Ovary (tissue), 9 donors: ENCODE results near the gene PDXP. TPM values are rescaled to one million over a fixed set of nuclear protein-coding genes. Genes with fewer than 3 reads are reported as not detected.

Experiments used
- DNase-seq, 5 donors: peaks; one replicate each; pipeline ENCODE4 v3.0.0-alpha.2; 2019 to 2020
- H3K27ac ChIP-seq, 2 donors: fragments of 200-600 bp; one replicate each; pipeline versions ENCODE4 v1.5.1 to v1.8.0; 2019 to 2022
- H3K27me3 ChIP-seq: fragments of 200-600 bp; one replicate; pipeline ENCODE4 v1.8.0; 2022
- H3K36me3 ChIP-seq: fragments of 200-600 bp; sonication (generic); one replicate; pipeline ENCODE4 v1.5.1; 2019
- H3K4me1 ChIP-seq: one replicate; pipeline ENCODE4 v1.8.1; 2013; ENCODE audit warnings: mild to moderate bottlenecking, moderate library complexity; ENCODE audit not compliant: insufficient read depth
- H3K4me3 ChIP-seq: fragments of 200-600 bp; sonication (generic); one replicate; pipeline ENCODE4 v1.5.1; 2017
- H3K9me3 ChIP-seq, 2 donors: fragments of 200-600 bp in 1 of 2; sonication (generic) in 1 of 2; one replicate each; pipeline versions ENCODE4 v1.5.1 to v1.8.1; 2013 to 2019; ENCODE audit warnings: mild to moderate bottlenecking in 1 of 2, moderate library complexity in 1 of 2
- CTCF ChIP-seq, 3 donors: fragments of 450-650 bp in 2 of 3; fragments of 200-600 bp in 1 of 3; IDR thresholded peaks; one replicate each; pipeline versions ENCODE4 v1.5.1 to v1.8.0; 2016 to 2022; ENCODE audit warnings: antibody characterized with exemption in 3 of 3, mild to moderate bottlenecking in 1 of 3
- EP300 ChIP-seq: sonication (generic); formaldehyde crosslinking; IDR thresholded peaks from one replicate; pipeline ENCODE4 v1.6.1; 2017; ENCODE audit warnings: antibody characterized with exemption
- POLR2A ChIP-seq: fragments of 450-650 bp; IDR thresholded peaks from one replicate; pipeline ENCODE4 v1.6.1; 2017; ENCODE audit warnings: antibody characterized with exemption, mild to moderate bottlenecking, moderate library complexity
- WGBS, 3 donors: extraction: QIAGEN DNeasy Blood & Tissue Kit in 1 of 3; methylation state at CpG; one replicate each; pipeline versions ENCODE4 v1.1.5 to v1.1.7; 2013 to 2017; 5-methylcytosine and 5-hydroxymethylcytosine counted together
- intact Hi-C, 4 donors: fragments of 100-400 bp; cut with DNase I; formaldehyde crosslinking; loops; one replicate each; pipeline versions ENCODE4 v1.11.0 to v1.15.1; 2022 to 2023
- polyA plus RNA-seq, 2 donors: library from polyadenylated mRNA; stranded (reverse); fragments of 200-250 nt in 1 of 2; fragments of 350-450 nt in 1 of 2; fragmentation: Illumina TruSeq in 1 of 2; extraction: RNeasy Lipid Tissue Mini Kit (QIAGEN cat#74804) in 1 of 2; gene quantifications; one replicate each; pipeline ENCODE4 v1.2.3, GENCODE V29; 2013 to 2014
- total RNA-seq, 7 donors: library from RNA; depleted of rRNA in 2 of 7; stranded (reverse); fragments of >200 nt in 2 of 7; fragmentation: NEBNext Ultra II Directional in 3 of 7; extraction: Animal tissue kit (Norgen Biotek cat#: 25700) in 3 of 7; gene quantifications; one replicate each; pipeline versions ENCODE4 v1.1.0 to v1.2.4, GENCODE V29; 2016 to 2023
- donor health status: DM: no; HTN: no; CAD: no; lungs with moderate emphysema.
- donor health status: DM: no; HTN: no; CAD: no.
- donor health status: Bipolar disorder and iron deficiency.
- donor health status: DM: yes; HTN: yes; CAD: no.
- donor health status: DM: no; HTN: no; CAD: no.
- donor health status: DM: yes; HTN: yes; CAD: no.

Gene PDXP
- total and polyA plus RNA-seq, 9 donors, result 8.1 to 15.9 (median 12.7) TPM

GRCh38 chr22:37619991-37620390 is 38.5 kb upstream of the PDXP start:
- DNase-seq, result peak in 2 of 5 donors; percentile 17 to 26
- TF ChIP-seq EP300 (no peak), CTCF (IDR thresholded peaks at IDR 0.05) (no peak)
- WGBS, 3 donors, result 75 to 79% (median 75%) methylated on average over 7 of the region's 7 CpGs
- H3K27me3 ChIP-seq, result no peaks in the 10 kb centered on the region
- H3K27ac ChIP-seq, result no peak overlapping the region
- intact Hi-C loops, result loop anchor here in 3 of 4 donors (5.0 to 10.0 kb wide), 3 partner anchors 52 to 172 kb away; partner anchors contain the start of gene LGALS1 (in 1 of the 3)
- H3K36me3 ChIP-seq, result no peaks in the 10 kb centered on the region
- no peaks in the 10 kb centered on the region for H3K4me1 ChIP-seq
- no peaks in the 10 kb centered on the region for H3K9me3 ChIP-seq
- no peak overlapping the region for H3K4me3 ChIP-seq

- peak in 1 of 5 donors; percentile 17 for DNase-seq
- WGBS, 3 donors, result 88 to 91% (median 88%) methylated on average over 12 of the region's 12 CpGs
- Histone ChIP-seq H3K4me3 (no peak overlapping the region), H3K27me3 (no peaks in the 10 kb centered on the region), H3K9me3 (no peaks in the 10 kb centered on the region), H3K27ac (no peak overlapping the region), H3K4me1 (peaks cover 4% of the 10 kb centered on the region), H3K36me3 (no peaks in the 10 kb centered on the region)
- intact Hi-C loops, result loop anchor here in 3 of 4 donors (5.0 to 10.0 kb wide), 3 partner anchors 51 to 171 kb away; partner anchors contain the start of gene LGALS1 (in 1 of the 3)
- TF ChIP-seq POLR2A, result no peak
- TF ChIP-seq CTCF (IDR thresholded peaks at IDR 0.05), result no peak
- TF ChIP-seq EP300, result no peak
Observed at GRCh38 chr22:37621352-37621860, 37.1 kb upstream of the PDXP start.

GRCh38 chr22:37623075-37624016 is 35.2 kb upstream of the PDXP start:
- Histone ChIP-seq H3K27me3 (no peaks in the 10 kb centered on the region), H3K9me3 (no peaks in the 10 kb centered on the region), H3K4me1 (peaks cover 4% of the 10 kb centered on the region), H3K4me3 (no peak overlapping the region), H3K27ac (peak overlapping the region in 1 of 2 donors; percentile 18), H3K36me3 (no peaks in the 10 kb centered on the region)
- intact Hi-C loops, result loop anchor here in 3 of 4 donors (5.0 to 10.0 kb wide), 3 partner anchors 49 to 169 kb away; partner anchors contain the start of gene LGALS1 (in 1 of the 3)
- peak; percentile 39 to 82 (median 62) for TF ChIP-seq CTCF (IDR thresholded peaks at IDR 0.05)
- TF ChIP-seq EP300, result no peak
- TF ChIP-seq POLR2A, result no peak
- 59 to 66% (median 65%) methylated on average over 21 to 22 of the region's 22 CpGs for WGBS, 3 donors
- DNase-seq, result peak; percentile 59 to 84 (median 74)

- 77 to 88% (median 82%) methylated on average over 6 of the region's 6 CpGs for WGBS, 3 donors
- peaks cover 4% of the 10 kb centered on the region for H3K4me1 ChIP-seq
- TF ChIP-seq EP300 (no peak), CTCF (IDR thresholded peaks at IDR 0.05) (no peak), POLR2A (no peak)
- no peak overlapping the region for H3K27ac ChIP-seq
- H3K27me3 ChIP-seq, result no peaks in the 10 kb centered on the region
- no peak overlapping the region for H3K4me3 ChIP-seq
- no peaks in the 10 kb centered on the region for H3K9me3 ChIP-seq
- DNase-seq, result no peak
- intact Hi-C loops, result loop anchor here in 3 of 4 donors (5.0 to 10.0 kb wide), 3 partner anchors 48 to 168 kb away; partner anchors contain the start of gene LGALS1 (in 1 of the 3)
- no peaks in the 10 kb centered on the region for H3K36me3 ChIP-seq
Observed at GRCh38 chr22:37624017-37624365, 34.5 kb upstream of the PDXP start.
